Measurements from ENCODE around the gene OPN5.

Gene OPN5

DNA sequence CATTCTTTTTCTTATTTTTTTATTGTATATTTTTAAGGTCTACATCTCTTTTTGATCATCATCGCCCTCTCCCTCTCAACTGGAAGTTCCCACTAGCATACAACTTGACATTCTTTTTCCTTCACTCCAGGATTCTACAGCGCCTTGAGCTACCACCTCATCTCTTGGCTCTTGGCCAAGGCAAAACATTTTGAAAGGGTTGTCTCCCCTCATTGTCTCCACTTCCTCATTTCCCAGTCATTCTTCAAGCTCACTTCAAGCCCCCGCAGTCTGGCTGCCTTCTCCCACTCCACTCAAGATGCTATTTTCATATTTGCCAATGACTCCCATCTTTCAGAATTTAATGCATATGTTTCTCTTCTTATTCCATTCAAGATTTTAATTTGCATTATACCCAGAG, 63.0 kb downstream of the OPN5 start:
- Histone ChIP-seq H3F3A (ENCODE audit: insufficient read depth, low read length) (no peaks in the 10 kb centered on the region), H3K4me3 (ENCODE audit: low read length) (no peak overlapping the region), H3K4me2 (ENCODE audit: low read depth, low read length) (no peak overlapping the region), H3K9me3 (replicated peaks; ENCODE audit: insufficient read depth, low read length) (no peaks in the 10 kb centered on the region), H3K4me1 (ENCODE audit: low read length) (no peaks in the 10 kb centered on the region), H3K79me2 (ENCODE audit: low read length) (no peaks in the 10 kb centered on the region), H3K9ac (ENCODE audit: low read length) (no peak overlapping the region), H4K20me1 (ENCODE audit: insufficient read depth, low read length) (no peaks in the 10 kb centered on the region), H3K27ac (ENCODE audit: low read length) (no peak overlapping the region), H3K36me3 (replicated peaks; ENCODE audit: insufficient read depth, low read length) (no peaks in the 10 kb centered on the region), H3K27me3 (replicated peaks; ENCODE audit: insufficient read depth, low read length) (no peaks in the 10 kb centered on the region), H2AFZ (ENCODE audit: low read length) (no peak overlapping the region), H3K9me2 (replicated peaks; ENCODE audit: insufficient read depth, low read length) (no peaks in the 10 kb centered on the region)
- TF ChIP-seq EZH2phosphoT487 (IDR thresholded peaks at IDR 0.05; ENCODE audit: low read length) (no peak), EZH2 (optimal IDR thresholded peaks at IDR 0.05; ENCODE audit: low read depth, low read length) (no peak)
- TF ChIP-seq, protein P1, sequence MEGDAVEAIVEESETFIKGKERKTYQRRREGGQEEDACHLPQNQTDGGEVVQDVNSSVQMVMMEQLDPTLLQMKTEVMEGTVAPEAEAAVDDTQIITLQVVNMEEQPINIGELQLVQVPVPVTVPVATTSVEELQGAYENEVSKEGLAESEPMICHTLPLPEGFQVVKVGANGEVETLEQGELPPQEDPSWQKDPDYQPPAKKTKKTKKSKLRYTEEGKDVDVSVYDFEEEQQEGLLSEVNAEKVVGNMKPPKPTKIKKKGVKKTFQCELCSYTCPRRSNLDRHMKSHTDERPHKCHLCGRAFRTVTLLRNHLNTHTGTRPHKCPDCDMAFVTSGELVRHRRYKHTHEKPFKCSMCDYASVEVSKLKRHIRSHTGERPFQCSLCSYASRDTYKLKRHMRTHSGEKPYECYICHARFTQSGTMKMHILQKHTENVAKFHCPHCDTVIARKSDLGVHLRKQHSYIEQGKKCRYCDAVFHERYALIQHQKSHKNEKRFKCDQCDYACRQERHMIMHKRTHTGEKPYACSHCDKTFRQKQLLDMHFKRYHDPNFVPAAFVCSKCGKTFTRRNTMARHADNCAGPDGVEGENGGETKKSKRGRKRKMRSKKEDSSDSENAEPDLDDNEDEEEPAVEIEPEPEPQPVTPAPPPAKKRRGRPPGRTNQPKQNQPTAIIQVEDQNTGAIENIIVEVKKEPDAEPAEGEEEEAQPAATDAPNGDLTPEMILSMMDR (IDR thresholded peaks at IDR 0.05; ENCODE audit: low read length) = no peak
- no peak for DNase-seq

DNA sequence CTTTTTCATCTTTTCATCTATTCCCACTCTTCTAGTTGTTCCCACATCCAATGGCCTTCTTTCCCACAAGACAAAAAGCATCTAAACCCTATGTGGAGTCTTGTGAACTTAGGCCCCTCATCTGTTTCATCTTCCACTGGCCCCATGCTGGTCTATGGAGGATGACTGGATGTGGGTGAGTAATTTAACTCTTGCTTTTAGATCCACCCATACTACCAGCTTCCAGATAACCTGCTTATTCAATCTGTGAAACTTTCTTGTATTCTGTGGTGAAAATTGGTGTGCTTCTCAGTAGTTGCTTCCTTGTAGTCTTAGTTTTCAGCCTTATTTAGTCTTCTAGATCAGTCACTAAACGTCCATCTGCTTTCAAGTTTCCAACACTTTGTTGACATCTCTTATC, 64.9 kb downstream of the OPN5 start:
- Histone ChIP-seq H3K4me1 (ENCODE audit: low read length) (no peaks in the 10 kb centered on the region), H3K79me2 (ENCODE audit: low read length) (no peaks in the 10 kb centered on the region), H3K9ac (ENCODE audit: low read length) (no peak overlapping the region), H3K4me3 (ENCODE audit: low read length) (no peak overlapping the region), H3K27me3 (replicated peaks; ENCODE audit: insufficient read depth, low read length) (no peaks in the 10 kb centered on the region), H4K20me1 (ENCODE audit: insufficient read depth, low read length) (no peaks in the 10 kb centered on the region), H3K36me3 (replicated peaks; ENCODE audit: insufficient read depth, low read length) (no peaks in the 10 kb centered on the region), H3K4me2 (ENCODE audit: low read depth, low read length) (no peak overlapping the region), H3K27ac (ENCODE audit: low read length) (no peak overlapping the region), H3K9me3 (replicated peaks; ENCODE audit: insufficient read depth, low read length) (no peaks in the 10 kb centered on the region), H3F3A (ENCODE audit: insufficient read depth, low read length) (no peaks in the 10 kb centered on the region), H3K9me2 (replicated peaks; ENCODE audit: insufficient read depth, low read length) (no peaks in the 10 kb centered on the region), H2AFZ (ENCODE audit: low read length) (no peak overlapping the region)
- no peak for DNase-seq
- TF ChIP-seq EZH2 (optimal IDR thresholded peaks at IDR 0.05; ENCODE audit: low read depth, low read length) (no peak), EZH2phosphoT487 (IDR thresholded peaks at IDR 0.05; ENCODE audit: low read length) (no peak)
- TF ChIP-seq, protein P1 (IDR thresholded peaks at IDR 0.05; ENCODE audit: low read length) = no peak

DNA sequence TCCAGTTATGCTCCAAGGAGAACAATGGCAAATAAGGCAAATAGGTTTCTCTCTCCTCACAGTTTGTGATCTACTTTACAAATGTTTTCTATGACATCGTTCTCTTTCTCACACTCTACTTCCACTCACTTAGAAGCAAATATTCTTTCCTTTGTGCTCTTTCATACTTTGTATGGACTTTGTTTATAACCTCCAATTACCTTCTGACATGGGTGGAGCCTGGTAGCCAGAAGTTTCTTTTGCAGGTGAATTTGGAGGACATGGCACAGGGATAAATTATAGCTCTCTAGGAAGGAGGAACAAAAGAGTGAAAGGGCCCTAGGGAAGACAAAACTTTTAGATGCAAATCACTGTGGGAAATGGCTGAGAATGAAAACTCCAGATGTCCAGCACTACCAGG, 69.3 kb downstream of the OPN5 start:
- Histone ChIP-seq H3K4me2 (ENCODE audit: low read depth, low read length) (no peak overlapping the region), H3K36me3 (replicated peaks; ENCODE audit: insufficient read depth, low read length) (no peaks in the 10 kb centered on the region), H3K9me3 (replicated peaks; ENCODE audit: insufficient read depth, low read length) (no peaks in the 10 kb centered on the region), H3K27ac (ENCODE audit: low read length) (no peak overlapping the region), H3K4me3 (ENCODE audit: low read length) (no peak overlapping the region), H3K27me3 (replicated peaks; ENCODE audit: insufficient read depth, low read length) (no peaks in the 10 kb centered on the region), H2AFZ (ENCODE audit: low read length) (no peak overlapping the region), H3K79me2 (ENCODE audit: low read length) (no peaks in the 10 kb centered on the region), H3F3A (ENCODE audit: insufficient read depth, low read length) (no peaks in the 10 kb centered on the region), H3K4me1 (ENCODE audit: low read length) (no peaks in the 10 kb centered on the region), H3K9me2 (replicated peaks; ENCODE audit: insufficient read depth, low read length) (no peaks in the 10 kb centered on the region), H4K20me1 (ENCODE audit: insufficient read depth, low read length) (no peaks in the 10 kb centered on the region), H3K9ac (ENCODE audit: low read length) (no peak overlapping the region)
- no peak for DNase-seq
- TF ChIP-seq, protein P1 (IDR thresholded peaks at IDR 0.05; ENCODE audit: low read length) = no peak
- no peak for TF ChIP-seq EZH2phosphoT487 (IDR thresholded peaks at IDR 0.05; ENCODE audit: low read length)
- TF ChIP-seq EZH2 (optimal IDR thresholded peaks at IDR 0.05; ENCODE audit: low read depth, low read length) = no peak

All from MM.1S (cell line).